ENCODE data around the gene PLCL2. TPM values are rescaled to one million over a fixed set of nuclear protein-coding genes. Genes with fewer than 3 reads are reported as not detected.

Gene PLCL2
- total RNA-seq, 1 donor from 2014 or later, result 1.8 TPM

GRCh38 chr3:17025594-17026139, 140.9 kb downstream of the PLCL2 start:
- TF ChIP-seq, protein P1, sequence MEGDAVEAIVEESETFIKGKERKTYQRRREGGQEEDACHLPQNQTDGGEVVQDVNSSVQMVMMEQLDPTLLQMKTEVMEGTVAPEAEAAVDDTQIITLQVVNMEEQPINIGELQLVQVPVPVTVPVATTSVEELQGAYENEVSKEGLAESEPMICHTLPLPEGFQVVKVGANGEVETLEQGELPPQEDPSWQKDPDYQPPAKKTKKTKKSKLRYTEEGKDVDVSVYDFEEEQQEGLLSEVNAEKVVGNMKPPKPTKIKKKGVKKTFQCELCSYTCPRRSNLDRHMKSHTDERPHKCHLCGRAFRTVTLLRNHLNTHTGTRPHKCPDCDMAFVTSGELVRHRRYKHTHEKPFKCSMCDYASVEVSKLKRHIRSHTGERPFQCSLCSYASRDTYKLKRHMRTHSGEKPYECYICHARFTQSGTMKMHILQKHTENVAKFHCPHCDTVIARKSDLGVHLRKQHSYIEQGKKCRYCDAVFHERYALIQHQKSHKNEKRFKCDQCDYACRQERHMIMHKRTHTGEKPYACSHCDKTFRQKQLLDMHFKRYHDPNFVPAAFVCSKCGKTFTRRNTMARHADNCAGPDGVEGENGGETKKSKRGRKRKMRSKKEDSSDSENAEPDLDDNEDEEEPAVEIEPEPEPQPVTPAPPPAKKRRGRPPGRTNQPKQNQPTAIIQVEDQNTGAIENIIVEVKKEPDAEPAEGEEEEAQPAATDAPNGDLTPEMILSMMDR (IDR thresholded peaks at IDR 0.05), result no peak
- Mint-ChIP-seq H3K27ac (ENCODE audit: unreplicated experiment) (no peak overlapping the region), H3K9me3 (ENCODE audit: unreplicated experiment) (no peaks in the 10 kb centered on the region), H3K4me3 (ENCODE audit: unreplicated experiment) (no peak overlapping the region), H3K27me3 (ENCODE audit: unreplicated experiment) (no peaks in the 10 kb centered on the region), H3K36me3 (ENCODE audit: unreplicated experiment) (no peaks in the 10 kb centered on the region), H3K4me1 (ENCODE audit: unreplicated experiment) (no peaks in the 10 kb centered on the region)
- DNase-seq (ENCODE audit: extremely low spot score, unreplicated experiment), result no peak

DNA sequence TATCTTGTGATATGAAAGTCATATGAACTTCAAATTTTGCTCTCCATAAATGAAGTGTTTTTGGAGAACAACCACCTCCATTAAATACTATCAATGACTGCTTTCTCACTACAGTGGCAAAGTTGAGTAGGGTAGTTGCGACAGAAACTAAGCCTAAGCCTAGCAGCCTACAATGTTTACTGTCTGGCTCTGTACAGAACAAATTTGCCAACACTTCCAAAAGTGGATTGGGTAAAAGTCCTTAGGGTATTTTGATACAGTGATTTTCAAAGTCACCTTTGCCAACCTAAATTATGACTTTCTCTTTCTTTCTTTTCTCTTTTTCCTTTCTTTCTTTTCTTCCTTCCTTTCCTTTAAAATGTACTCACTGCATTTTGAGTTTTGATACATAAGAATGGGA, 142.6 kb downstream of the PLCL2 start:
- TF ChIP-seq, protein P1 (IDR thresholded peaks at IDR 0.05), result no peak
- DNase-seq (ENCODE audit: extremely low spot score, unreplicated experiment), result no peak

GRCh38 chr3:17028363-17028762, 143.6 kb downstream of the PLCL2 start:
- H3K27ac Mint-ChIP-seq (ENCODE audit: unreplicated experiment), result no peak overlapping the region
- H3K27me3 Mint-ChIP-seq (ENCODE audit: unreplicated experiment), result peaks cover 2% of the 10 kb centered on the region
- H3K4me3 Mint-ChIP-seq (ENCODE audit: unreplicated experiment), result no peak overlapping the region

More for the DNA sequence above, 142.6 kb downstream of the PLCL2 start:
- Mint-ChIP-seq H3K36me3 (ENCODE audit: unreplicated experiment) (no peaks in the 10 kb centered on the region), H3K27me3 (ENCODE audit: unreplicated experiment) (peaks cover 2% of the 10 kb centered on the region), H3K9me3 (ENCODE audit: unreplicated experiment) (no peaks in the 10 kb centered on the region), H3K4me1 (ENCODE audit: unreplicated experiment) (no peaks in the 10 kb centered on the region), H3K4me3 (ENCODE audit: unreplicated experiment) (no peak overlapping the region), H3K27ac (ENCODE audit: unreplicated experiment) (no peak overlapping the region)

DNA sequence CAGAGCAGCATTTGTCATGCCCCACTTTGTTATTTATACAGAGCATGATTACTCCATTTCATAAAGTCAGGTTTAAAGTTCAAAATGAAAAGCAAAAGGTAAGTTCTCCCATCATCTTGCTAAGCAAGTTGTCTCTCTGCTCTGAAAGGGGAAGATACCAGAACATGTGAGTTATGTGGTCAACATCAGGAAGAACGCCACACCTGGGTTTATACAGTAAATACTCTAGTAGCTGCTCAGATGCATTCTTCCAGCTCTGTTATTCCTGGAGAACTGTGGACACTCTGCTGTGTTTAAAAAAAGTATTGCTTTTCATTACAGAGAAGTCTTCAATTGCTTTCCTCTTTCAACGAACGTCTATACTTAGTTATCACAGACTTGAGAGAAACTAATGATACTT, 145.7 kb downstream of the PLCL2 start:
- DNase-seq (ENCODE audit: extremely low spot score, unreplicated experiment), result no peak
- Mint-ChIP-seq H3K4me1 (ENCODE audit: unreplicated experiment) (no peaks in the 10 kb centered on the region), H3K27ac (ENCODE audit: unreplicated experiment) (no peak overlapping the region), H3K9me3 (ENCODE audit: unreplicated experiment) (no peaks in the 10 kb centered on the region), H3K36me3 (ENCODE audit: unreplicated experiment) (no peaks in the 10 kb centered on the region), H3K4me3 (ENCODE audit: unreplicated experiment) (no peak overlapping the region), H3K27me3 (ENCODE audit: unreplicated experiment) (peaks cover 2% of the 10 kb centered on the region)
- TF ChIP-seq, protein P1 (IDR thresholded peaks at IDR 0.05), result no peak

More at GRCh38 chr3:17028363-17028762, 143.6 kb downstream of the PLCL2 start:
- no peaks in the 10 kb centered on the region for H3K36me3 Mint-ChIP-seq (ENCODE audit: unreplicated experiment)
- TF ChIP-seq, protein P1 (IDR thresholded peaks at IDR 0.05), result no peak
- DNase-seq (ENCODE audit: extremely low spot score, unreplicated experiment), result no peak
- no peaks in the 10 kb centered on the region for H3K9me3 Mint-ChIP-seq (ENCODE audit: unreplicated experiment)
- no peaks in the 10 kb centered on the region for H3K4me1 Mint-ChIP-seq (ENCODE audit: unreplicated experiment)

DNA sequence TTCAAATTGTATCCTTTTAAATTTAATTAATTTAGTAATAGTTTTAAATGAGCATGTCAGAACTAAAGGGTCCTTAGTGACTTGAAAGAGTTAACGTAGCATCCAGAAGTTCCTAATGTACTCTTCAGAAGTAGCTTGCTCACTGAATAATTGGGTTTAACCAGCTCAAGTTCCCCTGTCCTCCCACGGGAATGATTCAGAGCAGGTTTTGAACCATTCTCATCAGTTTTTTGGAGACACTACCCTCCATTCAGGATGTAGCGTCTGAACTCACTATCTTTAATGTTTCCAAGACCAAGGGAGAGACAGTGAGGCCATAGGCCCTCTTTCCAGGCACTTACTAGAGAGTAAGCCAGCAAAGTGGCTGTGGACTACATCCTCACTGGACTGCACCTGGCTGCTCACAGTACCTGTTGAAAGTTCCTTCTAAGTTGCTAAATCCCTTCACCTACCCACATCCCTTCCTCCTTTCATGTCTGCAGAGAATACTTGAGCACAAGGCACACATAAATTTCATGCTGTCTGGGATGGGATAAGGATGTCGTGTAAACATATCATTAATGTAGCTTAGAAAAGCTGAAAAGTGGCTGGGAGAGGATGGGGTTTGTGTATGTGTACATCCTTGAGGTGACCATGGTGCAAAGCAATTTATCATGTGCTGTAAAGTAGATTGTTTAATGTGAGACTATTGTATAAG, 146.3 kb downstream of the PLCL2 start:
- peaks cover 2% of the 10 kb centered on the region for H3K27me3 Mint-ChIP-seq (ENCODE audit: unreplicated experiment)
- H3K4me1 Mint-ChIP-seq (ENCODE audit: unreplicated experiment), result no peaks in the 10 kb centered on the region
- H3K9me3 Mint-ChIP-seq (ENCODE audit: unreplicated experiment), result no peaks in the 10 kb centered on the region
- H3K27ac Mint-ChIP-seq (ENCODE audit: unreplicated experiment), result no peak overlapping the region
- DNase-seq (ENCODE audit: extremely low spot score, unreplicated experiment), result no peak
- H3K4me3 Mint-ChIP-seq (ENCODE audit: unreplicated experiment), result no peak overlapping the region
- TF ChIP-seq, protein P1 (IDR thresholded peaks at IDR 0.05), result no peak
- no peaks in the 10 kb centered on the region for H3K36me3 Mint-ChIP-seq (ENCODE audit: unreplicated experiment)

Measured in osteocyte (in vitro differentiated cells).